GM10248 (cell line): ENCODE data around the gene PCDH1.

Experiments used
- CTCF ChIA-PET: fragments of 300-600 bp; sonication (Branson Sonifier 250); formaldehyde crosslinking; extraction: SDS; loops from one replicate; lab custom pipeline; 2021; ENCODE audit warnings: antibody characterized with exemption; lab: Yijun Ruan, JAX
- POLR2A ChIA-PET: fragments of 350-650 bp; sonication (Branson Sonifier 250); formaldehyde crosslinking; extraction: SDS; loops from one replicate; lab custom pipeline; 2020; ENCODE audit warnings: antibody characterized with exemption; lab: Yijun Ruan, JAX
- DNase-seq: peaks from one replicate; pipeline ENCODE4 v3.0.0; 2012; ENCODE audit errors: extremely low spot score
- TF ChIP-seq, protein P1 (sequence below): IDR thresholded peaks from 2 replicates; pipeline ENCODE4 v1.5.1; 2012; ENCODE audit warnings: mild to moderate bottlenecking, low read depth; ENCODE audit errors: extremely low read depth, missing control alignments, control extremely low read depth

The PCDH1 gene

DNA sequence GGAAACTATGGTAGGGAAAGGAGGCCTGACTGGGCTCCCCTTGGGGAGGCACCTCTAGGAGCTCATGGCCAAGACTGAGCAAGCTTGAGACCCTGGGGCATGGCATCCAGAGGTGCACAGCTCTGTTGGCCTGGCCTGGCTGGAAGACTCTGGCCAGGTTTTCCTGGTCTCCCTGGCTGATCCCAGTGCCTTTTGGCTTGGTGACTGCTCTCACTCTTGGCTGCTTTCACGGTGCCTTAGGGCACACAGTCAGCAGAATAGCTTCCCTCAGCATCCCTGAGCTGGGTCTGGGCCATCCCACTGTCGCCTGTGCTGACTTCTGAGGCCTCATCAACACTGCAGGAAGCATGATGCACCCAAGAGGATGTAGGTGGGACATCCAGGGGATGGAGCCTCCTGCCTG lies 32.1 kb upstream of the PCDH1 start:
- TF ChIP-seq, protein P1, sequence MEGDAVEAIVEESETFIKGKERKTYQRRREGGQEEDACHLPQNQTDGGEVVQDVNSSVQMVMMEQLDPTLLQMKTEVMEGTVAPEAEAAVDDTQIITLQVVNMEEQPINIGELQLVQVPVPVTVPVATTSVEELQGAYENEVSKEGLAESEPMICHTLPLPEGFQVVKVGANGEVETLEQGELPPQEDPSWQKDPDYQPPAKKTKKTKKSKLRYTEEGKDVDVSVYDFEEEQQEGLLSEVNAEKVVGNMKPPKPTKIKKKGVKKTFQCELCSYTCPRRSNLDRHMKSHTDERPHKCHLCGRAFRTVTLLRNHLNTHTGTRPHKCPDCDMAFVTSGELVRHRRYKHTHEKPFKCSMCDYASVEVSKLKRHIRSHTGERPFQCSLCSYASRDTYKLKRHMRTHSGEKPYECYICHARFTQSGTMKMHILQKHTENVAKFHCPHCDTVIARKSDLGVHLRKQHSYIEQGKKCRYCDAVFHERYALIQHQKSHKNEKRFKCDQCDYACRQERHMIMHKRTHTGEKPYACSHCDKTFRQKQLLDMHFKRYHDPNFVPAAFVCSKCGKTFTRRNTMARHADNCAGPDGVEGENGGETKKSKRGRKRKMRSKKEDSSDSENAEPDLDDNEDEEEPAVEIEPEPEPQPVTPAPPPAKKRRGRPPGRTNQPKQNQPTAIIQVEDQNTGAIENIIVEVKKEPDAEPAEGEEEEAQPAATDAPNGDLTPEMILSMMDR = no peak
- CTCF ChIA-PET = interaction anchor here (0.6 to 1.9 kb wide), 3 partner anchors 11 to 31 kb away, joined by 3 to 6 read pairs (median 4); no protein-coding TSS in a partner anchor
- POLR2A ChIA-PET = interaction anchor here (1.2 kb wide), 1 partner anchor 14 kb away, joined by 3 read pairs; the partner anchor contains the start of gene DELE1
- no peak for DNase-seq

DNA sequence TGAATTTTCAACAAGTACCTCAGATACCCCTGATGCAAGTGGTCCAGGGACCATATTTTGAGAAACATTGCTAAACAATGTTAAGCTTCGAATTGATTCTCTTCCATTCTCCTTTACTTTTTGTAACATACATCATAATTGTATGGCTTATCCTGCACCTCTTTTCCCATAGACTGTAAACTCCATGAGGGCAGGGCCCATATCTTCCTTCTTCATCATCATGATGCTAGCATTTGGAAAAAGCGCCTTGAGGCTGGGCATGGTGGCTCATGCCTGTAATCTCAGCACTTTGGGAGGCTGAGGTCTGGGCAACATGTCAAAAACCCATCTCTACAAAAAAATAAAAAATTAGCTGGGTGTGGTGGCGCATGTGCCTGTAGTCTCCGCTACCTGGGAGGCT lies 31.0 kb upstream of the PCDH1 start:
- CTCF ChIA-PET = interaction anchor here (0.9 to 1.6 kb wide), 4 partner anchors 13 to 50 kb away, joined by 3 to 6 read pairs (median 4); no protein-coding TSS in a partner anchor
- TF ChIP-seq, protein P1 = no peak
- no peak for DNase-seq
- POLR2A ChIA-PET = no interaction called here

- TF ChIP-seq, protein P1 = no peak
- ChIA-PET CTCF (interaction anchor here (0.7 to 1.6 kb wide), 5 partner anchors 12 to 49 kb away, joined by 3 to 6 read pairs (median 3); no protein-coding TSS in a partner anchor), POLR2A (no interaction called here)
- no peak for DNase-seq
Measured at GRCh38 chr5:141908796-141909195, 30.6 kb upstream of the PCDH1 start.

GRCh38 chr5:141906972-141907371 lies 28.8 kb upstream of the PCDH1 start:
- no peak for DNase-seq
- CTCF ChIA-PET = interaction anchor here (1.4 to 4.9 kb wide), 4 partner anchors 10 to 27 kb away, joined by 3 to 19 read pairs (median 4); partner anchors contain the start of gene PCDH1
- POLR2A ChIA-PET = no interaction called here
- TF ChIP-seq, protein P1 = no peak

- no peak for DNase-seq
- POLR2A ChIA-PET = no interaction called here
- CTCF ChIA-PET = interaction anchor here (1.4 to 4.9 kb wide), 4 partner anchors 10 to 27 kb away, joined by 3 to 19 read pairs (median 4); partner anchors contain the start of gene PCDH1
- TF ChIP-seq, protein P1 = no peak
Measured at GRCh38 chr5:141906517-141906916, 28.3 kb upstream of the PCDH1 start.

DNA sequence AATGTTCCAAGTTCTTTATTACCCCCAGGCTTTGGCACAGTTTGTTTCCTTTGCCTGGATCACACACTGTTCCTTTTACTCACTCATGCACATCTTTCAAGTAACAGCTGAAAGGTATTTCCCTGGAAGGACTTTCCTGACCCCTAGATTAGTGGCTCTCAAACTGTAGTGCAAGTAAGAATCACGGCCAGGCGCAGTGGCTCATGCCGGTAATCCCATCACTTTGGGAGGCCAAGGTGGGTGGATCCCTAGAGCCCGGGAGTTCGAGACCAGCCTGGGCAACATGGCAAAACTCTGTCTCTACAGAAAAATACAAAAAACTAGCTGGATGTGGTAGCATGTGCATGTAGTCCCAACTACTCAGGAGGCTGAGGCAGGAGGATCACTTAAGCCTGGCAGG lies 26.3 kb upstream of the PCDH1 start:
- TF ChIP-seq, protein P1 = no peak
- CTCF ChIA-PET = interaction anchor here (4.9 kb wide), 1 partner anchor 25 kb away, joined by 19 read pairs; the partner anchor contains the start of gene PCDH1

More for the DNA sequence above, 26.3 kb upstream of the PCDH1 start:
- POLR2A ChIA-PET = no interaction called here
- no peak for DNase-seq
